Transverse colon (tissue), 4 donors: ENCODE measurements around the gene ADGRL2.

Experiments used
- CTCF ChIP-seq, 5 experiments: fragments of 200-600 bp in 3 of 5; fragments of 450-650 bp in 2 of 5; sonication (generic) in 3 of 5; IDR thresholded peaks; 1 replicate in 2 of 5; 2 replicates in 3 of 5; pipeline ENCODE4 v1.5.1; 2016 to 2017; ENCODE audit warnings: antibody characterized with exemption in 5 of 5, inconsistent platforms in 3 of 5, mild to moderate bottlenecking in 2 of 5, moderate library complexity in 1 of 5
- EP300 ChIP-seq: sonication (generic); formaldehyde crosslinking; IDR thresholded peaks from one replicate; pipeline ENCODE4 v1.6.1; 2017; ENCODE audit warnings: antibody characterized with exemption, low read depth
- POLR2A ChIP-seq: fragments of 450-650 bp; IDR thresholded peaks from one replicate; pipeline ENCODE4 v1.6.1; 2016; ENCODE audit warnings: antibody characterized with exemption, mild to moderate bottlenecking, moderate library complexity
- POLR2AphosphoS5 ChIP-seq, 3 donors: sonication (generic); formaldehyde crosslinking; IDR thresholded peaks; one replicate each; pipeline ENCODE4 v1.6.1; 2016; ENCODE audit warnings: antibody characterized with exemption in 3 of 3

DNA sequence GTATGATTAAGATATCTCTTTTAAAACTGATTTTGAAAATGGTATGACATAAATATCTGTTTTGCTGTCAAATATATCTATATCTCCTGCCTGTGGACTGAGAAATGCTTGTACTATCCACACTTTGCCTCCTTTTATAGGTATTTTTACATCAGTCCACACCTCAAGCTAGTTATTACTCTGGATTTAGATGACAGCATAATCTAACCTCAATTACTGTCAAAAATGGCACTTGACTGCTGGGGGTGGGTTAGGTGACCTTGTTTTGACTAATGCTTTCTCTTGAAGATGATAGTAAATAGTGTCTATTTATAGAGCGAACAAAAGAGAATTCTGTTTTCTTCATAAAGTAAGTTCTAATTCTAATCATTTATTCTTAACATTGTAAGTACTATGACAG lies 9.1 kb downstream of the ADGRL2 start:
- no peak for TF ChIP-seq CTCF (IDR thresholded peaks at IDR 0.05)
- no peak for TF ChIP-seq POLR2AphosphoS5 (IDR thresholded peaks at IDR 0.05)
- TF ChIP-seq POLR2A, result no peak
- no peak for TF ChIP-seq EP300
